Measurements from ENCODE around the gene TYW5.

DNA sequence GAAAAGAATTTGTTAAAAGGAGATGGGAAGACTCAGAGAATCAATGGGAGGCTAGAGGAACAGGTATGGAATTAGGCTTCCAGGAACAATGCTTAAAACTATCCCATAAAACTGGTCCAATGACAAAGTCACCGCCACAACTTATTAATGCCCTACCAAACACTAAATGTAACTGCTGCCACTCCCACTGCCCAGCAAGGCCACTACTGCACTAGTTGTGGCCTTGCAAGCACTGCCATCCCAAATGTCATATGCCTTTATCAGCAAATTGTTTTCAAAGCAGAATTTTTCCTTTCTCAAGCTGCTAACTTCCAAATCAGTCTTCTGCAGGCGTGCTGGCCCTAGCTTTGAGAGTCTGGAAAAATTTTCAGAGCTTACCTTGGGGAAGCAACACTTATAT is 58.7 kb downstream of the TYW5 start:
- TF ChIP-seq, protein P1, sequence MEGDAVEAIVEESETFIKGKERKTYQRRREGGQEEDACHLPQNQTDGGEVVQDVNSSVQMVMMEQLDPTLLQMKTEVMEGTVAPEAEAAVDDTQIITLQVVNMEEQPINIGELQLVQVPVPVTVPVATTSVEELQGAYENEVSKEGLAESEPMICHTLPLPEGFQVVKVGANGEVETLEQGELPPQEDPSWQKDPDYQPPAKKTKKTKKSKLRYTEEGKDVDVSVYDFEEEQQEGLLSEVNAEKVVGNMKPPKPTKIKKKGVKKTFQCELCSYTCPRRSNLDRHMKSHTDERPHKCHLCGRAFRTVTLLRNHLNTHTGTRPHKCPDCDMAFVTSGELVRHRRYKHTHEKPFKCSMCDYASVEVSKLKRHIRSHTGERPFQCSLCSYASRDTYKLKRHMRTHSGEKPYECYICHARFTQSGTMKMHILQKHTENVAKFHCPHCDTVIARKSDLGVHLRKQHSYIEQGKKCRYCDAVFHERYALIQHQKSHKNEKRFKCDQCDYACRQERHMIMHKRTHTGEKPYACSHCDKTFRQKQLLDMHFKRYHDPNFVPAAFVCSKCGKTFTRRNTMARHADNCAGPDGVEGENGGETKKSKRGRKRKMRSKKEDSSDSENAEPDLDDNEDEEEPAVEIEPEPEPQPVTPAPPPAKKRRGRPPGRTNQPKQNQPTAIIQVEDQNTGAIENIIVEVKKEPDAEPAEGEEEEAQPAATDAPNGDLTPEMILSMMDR (IDR thresholded peaks at IDR 0.05; ENCODE audit: insufficient read depth, low read depth, low read length), result no peak
- no peak for TF ChIP-seq EZH2 (IDR thresholded peaks at IDR 0.05; ENCODE audit: insufficient read depth, low read length)

All from astrocyte (in vitro differentiated cells and primary cell).